HG03342 (cell line): ENCODE results near the gene PSME2.

Experiments used
- ATAC-seq: cut with Tn5 transposase; IDR thresholded peaks from one replicate; pipeline ENCODE4 v1.9.1; 2021; ENCODE audit warnings: mild to moderate bottlenecking, moderate library complexity; ENCODE audit not compliant: unreplicated experiment

The PSME2 gene, protein sequence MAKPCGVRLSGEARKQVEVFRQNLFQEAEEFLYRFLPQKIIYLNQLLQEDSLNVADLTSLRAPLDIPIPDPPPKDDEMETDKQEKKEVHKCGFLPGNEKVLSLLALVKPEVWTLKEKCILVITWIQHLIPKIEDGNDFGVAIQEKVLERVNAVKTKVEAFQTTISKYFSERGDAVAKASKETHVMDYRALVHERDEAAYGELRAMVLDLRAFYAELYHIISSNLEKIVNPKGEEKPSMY

DNA sequence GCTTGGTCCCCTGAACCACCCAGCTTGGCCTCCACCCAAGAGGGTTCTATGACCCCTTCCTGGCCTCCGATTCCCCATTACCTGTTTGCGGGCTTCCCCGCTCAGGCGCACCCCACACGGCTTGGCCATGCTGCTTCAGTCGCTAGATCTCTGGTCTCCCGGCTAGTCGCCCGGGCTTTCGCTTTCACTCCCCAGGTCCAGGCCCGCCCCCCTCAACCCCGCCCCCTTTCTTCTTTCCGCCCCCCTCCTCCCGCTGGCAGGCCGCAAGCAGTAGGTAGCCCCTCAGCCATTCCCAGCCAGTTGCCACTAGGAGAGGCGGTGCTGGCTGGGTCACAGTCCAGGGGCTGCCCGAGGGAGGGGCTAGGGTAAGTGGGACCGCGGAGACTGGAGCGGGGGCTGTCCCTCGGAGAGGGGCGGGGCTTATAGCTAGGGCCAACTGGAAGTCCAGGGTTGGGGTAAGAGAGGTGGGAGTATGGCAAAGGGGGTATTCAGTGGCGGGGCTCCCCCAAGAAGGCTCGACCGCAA lies at the start of gene PSME2:
PSME2 (minus strand) TSS at position 158 of the 525 bp plus-strand sequence; CDS start at position 129, 29 bp downstream.
- ATAC-seq = peak; percentile 55

DNA sequence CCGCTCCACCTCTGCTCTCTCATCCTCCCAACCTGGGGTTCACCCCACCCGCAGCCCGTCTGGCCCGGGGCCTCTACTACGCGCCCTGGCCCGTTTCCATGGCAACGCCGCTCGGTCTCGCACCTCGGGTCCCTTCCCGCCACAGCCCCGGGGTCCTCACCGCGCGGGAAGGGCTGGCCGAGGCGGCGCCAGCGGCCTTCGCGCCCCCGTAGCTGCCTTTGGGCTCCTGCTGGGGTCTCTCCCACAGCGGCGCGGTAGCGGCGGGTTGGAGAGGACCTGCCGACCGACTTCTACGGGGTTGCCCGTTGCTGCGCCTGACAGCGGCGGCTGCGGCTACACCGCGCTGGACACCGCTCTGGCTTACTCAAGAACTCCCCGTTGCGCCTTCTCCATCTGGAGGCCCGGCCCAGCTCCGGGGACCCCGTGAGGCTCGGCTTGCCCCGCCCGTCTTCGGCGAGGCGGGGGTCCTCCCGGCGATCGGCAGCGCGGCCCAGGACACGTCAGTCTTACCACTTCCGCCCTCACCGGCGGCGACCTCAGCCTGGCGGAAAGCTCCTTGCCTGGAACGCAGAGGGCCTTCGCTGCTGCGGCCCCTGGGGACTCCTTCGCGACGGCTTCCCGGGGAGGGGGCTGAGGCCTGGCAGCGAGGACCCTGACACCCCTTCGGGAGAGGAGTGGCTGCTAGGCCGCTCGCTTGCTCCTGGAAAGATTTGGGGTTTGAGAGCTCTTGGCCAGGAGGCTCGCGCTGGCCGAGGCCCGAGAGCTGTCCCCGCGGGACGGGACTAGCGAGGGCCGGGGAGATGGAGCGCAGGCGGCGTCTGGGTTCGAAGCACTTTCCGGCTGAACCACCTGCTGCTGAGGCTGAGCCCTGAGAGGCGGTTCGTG lies 49.0 kb upstream of the PSME2 start, which contains the start of gene TM9SF1:
TM9SF1 (minus strand) TSS at position 256 of the 885 bp plus-strand sequence. CDS start 422 bp downstream, outside the sequence.
- peak; percentile 79 for ATAC-seq

DNA sequence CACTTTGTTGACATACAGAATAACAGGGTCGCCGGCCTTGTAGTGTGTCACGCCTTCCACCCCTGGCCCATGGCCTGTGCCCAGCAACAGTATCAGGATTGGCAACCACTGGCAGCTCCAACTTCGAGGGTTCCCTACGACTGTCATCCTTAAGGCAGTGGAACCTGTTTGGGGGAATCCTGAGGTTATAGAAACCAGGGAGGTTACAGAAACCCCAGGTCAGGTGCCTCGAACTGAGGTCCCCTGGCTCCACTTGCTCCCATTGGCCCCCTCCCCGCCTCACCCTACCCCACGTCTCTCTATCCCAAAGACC lies 48.4 kb upstream of the PSME2 start:
- no peak for ATAC-seq

DNA sequence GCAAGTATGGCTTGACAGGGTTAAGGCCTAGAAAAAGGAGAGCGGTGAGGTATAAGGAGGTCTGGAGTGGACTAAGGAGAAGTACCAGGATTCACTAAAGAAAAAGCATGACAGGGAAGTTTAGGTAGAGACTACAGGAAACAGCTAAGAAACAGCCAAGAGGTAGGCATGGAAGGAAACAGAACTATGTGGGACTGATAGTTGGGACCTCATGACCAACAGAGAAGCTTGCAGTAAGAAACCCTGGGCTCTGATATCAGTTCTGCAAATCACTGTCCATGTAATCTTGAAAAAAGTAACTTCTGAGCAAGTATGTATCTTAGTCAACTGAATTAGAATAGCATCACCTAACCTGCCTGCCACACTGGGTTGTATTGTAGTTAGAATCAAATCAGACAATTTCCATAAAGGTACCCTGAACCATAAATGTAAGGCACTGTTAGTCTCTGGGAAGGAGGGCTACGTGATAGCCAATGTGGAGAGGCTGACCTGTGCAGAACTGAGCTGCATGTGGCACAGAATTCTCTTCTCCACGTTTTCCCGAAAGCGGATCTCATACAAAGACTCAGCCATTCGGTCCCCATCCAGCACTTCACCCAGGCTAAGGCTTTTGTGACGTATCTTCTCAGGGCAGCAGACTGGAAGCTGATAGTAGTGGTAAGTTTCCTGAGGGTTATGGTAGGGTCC lies 47.9 kb upstream of the PSME2 start:
- no peak for ATAC-seq

DNA sequence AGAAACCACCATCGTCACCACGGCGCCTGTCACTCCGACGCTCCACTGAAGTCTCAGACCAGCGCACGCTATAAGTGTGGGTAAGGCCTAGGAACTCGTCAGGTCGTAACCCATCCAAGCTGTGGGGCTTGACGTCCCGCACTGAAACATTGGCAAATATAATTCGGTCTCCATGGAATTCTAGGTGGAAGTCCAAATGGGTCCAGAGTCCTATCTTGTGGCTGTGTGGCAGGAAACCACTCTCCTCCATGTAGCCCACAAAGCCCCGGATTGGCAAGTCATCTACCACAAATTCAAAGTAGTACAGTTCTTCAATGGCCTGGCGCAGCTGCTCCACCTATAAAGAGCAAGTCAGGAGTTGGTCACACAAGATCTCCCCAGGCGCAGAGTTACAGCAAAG lies 46.5 kb upstream of the PSME2 start:
- ATAC-seq = no peak

DNA sequence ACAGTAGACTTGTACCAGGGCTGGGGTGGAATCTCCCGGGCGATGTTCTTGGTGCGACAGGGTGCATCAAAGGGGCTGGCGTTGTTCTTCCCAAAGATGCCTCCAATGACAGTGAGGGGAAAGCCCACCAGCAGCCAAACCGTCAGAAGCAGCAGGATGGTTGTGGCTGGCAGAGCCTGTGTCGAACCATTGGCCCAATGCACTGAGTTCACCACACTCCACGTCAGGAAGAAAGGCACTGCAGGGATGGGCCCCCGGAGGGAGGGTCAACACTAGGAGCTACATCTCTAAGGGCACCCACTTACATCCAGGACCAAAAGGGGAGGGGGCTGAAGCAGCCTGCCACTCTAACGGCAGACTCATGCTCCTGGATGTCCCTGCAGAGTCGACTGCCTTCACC lies 44.0 kb upstream of the PSME2 start:
- no peak for ATAC-seq

DNA sequence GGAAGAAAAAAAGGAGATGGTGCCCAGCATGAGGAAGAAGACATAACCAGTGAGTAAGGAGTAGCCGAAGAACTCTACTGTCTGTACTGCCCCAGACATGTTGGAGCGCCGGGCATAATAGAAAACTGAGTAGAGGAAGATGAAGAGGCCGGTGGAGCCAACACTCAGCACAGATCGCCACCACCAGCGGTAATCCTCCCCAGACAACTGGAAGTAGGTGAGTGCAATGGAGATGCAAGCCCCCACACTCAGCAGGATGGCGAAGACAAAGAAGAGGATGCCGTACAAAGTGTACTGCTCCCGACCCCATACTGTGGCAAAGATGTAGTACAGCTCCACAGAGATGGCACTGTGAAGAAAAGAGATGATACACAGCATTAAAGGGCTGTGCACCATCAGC lies 43.0 kb upstream of the PSME2 start:
- ATAC-seq = no peak

DNA sequence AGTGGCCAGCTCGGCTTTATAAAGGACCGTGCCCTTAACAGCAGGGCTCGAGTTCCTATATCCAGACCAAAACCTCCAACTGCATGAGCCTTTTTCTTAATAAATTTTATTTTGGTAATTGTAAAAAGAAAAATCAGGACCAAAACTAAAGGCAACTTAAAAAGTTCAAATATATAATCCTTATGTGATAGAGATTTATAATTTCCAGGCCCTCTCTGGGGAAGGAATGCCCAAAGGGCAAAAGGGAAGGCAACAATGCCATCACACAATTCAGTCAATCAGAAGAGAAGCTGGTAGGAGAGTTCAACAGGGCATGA lies 42.6 kb upstream of the PSME2 start:
- ATAC-seq = no peak

DNA sequence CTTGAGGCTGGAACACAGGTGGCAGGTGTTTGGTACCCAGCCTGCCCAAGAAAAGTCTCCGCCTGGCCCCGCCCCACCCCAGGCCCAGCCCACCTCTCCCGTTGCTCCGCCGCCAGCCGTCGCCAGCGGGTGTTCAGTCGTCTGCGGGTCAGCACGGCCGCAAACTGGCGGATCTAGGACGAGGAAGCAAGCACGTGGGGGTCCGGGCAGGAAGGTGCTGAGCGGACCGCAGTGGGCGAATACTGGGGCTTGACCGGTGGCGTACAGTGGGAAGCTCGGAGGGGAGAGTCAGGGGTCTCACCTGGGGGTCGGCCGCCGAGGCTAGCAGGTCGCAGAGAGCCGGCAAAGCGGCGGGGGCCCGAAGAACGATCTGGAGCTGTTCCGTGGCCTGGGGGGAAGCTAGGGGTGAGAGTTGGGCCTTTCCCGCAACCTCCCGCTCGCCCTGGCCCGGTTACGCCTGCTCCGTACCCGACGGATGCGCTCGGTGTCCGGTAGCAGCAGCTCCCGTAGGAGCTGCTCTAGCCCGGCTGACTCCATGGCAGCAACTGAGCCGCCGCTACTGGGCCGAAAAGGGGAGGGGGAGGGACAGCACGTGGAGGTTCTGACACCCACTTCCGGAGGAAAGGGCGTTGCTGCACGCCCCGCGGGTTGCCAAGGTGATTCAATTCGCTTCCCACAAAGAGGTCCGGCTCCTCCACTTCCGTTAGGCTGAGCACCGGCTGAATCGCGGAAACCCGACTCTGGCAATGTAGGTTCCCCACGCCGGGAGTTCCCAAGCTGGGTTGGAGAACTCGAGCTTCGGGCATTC lies 42.0 kb upstream of the PSME2 start, which contains the start of gene IPO4:
IPO4 (minus strand) TSS at position 566 of the 808 bp plus-strand sequence; CDS start at position 537, 29 bp downstream.
- ATAC-seq = peak; percentile 88

DNA sequence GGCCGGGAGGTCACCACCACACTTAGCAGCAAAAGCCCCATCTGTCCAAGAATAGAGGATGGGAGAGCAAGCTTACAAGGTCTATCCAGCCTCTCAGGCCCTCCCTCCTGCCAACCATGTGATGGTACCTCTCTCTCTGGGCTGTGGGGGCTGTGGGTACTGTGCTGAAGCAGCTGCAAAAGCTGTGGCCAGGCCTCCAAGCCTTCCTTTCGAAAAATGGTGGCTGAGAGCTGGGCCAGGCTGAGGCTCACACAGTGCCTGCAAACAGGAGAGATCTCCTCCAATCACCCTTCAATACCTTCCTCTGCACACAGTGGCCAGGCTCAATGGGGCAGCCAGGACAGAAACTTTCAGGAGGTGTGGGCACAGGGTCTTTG lies 41.1 kb upstream of the PSME2 start:
- no peak for ATAC-seq

DNA sequence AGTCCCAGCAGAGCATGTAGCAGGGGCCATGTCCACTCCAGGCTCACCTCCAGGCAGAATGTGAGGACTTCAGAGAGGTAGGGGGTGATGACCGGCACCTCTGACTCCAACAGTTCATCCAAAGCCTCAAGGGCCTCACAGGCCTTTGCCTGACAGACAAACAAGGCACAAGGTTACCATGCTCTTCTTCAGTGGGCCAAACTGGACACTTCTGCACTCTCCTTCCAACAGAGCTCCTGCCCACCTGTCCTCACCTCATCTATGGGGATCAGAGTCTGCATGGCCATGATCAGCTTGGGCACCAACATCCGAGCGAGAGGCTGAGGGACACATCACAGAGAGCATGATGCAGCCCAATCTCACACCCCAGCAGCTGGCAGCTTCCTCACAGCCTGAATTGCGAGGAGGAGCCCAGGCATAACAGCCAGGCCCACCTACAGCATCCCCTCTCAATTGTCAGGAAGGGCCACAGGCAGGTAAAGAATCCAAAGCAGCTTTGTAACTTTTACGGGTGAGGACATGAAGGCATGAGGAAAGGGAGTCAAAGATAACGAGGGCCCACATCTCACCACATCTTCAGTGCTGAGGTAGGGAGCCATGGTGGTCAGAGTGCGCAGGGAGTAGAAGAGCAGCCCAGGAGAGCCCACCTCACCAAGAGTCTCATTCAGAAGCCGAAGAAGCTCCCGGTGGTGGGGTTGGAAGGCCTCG lies 40.6 kb upstream of the PSME2 start:
- no peak for ATAC-seq

DNA sequence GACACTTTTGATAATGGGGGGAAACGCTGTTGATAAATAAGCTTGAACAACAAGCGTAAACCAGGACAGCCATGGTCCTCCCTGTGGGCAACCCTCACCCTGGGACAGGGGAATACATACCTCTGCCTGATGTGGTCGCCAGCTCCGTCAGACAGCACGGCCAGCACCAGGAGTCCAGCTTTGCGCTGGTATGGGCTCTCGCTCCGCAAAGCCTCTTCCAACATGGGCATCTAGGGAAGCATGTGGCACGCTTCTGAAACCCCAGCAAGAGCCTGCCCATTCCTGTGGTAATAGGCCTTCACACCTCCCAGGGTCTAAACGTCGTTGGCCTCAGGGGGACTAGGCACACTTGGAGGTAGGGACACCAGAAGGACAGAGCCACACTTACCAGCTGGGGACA lies 39.3 kb upstream of the PSME2 start:
- ATAC-seq = no peak

DNA sequence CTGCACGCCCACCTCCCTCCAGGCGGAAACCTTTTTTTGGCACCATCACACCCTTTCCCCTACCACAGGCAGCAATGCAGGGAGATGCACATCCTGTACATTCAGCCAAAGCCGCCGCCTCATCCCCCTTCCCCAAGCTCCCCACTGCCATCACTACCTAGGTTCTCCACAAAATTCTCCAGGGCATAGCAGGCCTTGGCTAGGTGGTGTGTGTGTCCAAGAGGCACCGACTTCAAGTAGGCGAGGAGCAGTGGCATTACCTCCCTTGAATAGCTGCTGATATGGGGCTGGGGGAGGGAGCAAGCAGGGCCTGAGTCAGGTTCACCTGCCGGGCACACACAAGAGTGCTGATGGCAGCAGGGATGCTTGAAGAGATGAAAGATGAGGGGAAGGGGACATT lies 38.6 kb upstream of the PSME2 start:
- ATAC-seq = no peak

DNA sequence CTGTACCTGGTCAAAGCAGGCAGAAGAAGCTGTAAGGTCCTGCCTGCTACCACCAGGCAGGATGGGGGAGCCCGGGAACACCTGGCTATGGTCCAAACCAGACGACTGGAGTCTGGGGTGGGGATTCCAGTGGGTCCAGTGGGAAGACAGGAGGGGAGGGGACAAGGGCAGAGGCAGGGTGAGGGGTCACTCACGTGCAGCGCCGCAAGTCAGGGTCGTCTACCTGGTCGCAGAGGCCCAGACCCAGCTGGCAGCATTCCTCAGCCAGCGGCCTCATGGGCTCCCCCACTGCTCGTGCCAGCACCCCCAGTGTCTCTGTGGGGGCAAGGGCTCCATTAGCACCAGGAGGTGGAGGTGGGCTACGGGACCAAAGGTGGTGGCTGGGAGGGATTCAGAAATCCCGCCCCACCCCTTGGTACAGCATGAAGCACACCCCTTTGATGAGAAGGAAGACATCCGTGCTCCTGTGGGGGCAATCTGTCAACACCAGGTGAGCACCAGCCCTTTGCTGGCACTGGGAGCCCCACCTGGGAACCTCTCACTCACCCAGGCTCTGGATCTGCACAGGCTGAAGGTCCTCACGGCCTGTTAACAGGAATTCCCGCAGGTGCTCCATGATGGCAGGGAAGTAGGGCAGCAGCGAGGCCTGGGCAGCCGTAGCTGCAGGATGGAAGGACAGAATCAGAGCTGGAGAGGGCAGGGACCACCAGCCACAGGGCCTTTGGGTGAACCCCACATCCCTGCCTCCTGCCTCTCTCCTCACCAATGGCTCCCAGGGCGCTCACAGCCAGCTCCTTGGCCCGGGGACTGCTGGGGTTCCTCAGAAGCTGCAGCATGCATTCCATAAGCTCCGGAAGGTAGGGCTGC lies 37.9 kb upstream of the PSME2 start:
- no peak for ATAC-seq

DNA sequence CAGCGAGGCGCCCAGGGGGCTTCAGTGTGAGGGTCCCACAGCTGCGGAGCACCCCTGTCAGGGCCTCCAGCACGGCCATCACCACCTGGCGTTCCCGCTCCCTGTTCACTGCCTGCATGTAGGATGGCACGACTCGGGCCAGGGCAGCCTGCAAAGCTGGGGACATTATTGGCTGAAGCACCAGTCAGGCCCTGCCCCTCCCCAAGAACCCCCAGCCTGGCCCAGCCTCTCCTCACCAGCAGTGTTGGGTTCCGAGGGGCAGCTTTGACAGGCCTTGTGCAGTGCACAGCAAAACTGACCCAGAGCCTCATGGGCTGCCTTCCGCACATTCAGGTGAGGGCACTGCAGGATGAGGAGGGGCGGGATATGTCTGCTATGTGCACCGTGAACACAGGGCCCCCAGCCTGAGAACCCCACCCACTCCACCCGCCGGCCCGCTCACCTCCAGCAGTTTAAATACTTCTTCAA lies 36.6 kb upstream of the PSME2 start:
- ATAC-seq = no peak

DNA sequence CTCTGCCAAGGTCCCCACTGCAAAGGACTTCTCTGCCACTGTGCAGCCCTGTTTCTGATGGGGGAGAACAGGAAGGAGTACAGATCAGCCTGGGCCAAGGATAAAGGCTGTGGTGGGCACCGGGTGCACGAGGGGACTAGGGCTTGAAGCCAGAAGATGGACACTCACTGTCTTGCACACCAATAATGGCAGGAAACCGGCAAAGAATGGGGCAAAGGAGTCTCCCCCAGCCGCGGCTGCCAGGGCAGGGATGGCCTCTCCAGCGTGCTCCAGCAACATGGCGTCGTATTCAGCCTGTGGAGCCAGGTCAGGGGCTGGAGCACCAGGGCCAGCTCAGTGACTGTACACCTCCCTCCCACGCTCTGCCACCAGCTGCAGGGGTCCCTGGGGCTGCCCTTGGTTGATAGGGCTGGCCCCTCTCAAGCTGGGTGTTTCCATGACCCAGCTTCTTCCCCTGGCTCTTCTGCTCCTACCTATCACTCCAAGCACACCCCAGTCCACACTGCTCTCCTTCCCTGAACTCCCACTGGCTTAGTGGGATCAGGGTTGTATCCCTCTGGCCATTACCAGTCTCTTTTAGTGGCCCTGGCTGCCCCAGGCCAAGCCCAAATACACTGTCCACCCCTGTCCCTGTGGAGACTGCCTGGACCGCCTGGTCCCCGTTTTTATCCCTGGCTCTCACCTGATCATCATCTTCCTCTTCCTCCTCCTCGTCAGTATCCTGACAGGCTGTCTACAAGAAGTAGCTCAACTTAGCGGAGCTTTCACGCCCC lies 35.9 kb upstream of the PSME2 start:
- ATAC-seq = no peak

DNA sequence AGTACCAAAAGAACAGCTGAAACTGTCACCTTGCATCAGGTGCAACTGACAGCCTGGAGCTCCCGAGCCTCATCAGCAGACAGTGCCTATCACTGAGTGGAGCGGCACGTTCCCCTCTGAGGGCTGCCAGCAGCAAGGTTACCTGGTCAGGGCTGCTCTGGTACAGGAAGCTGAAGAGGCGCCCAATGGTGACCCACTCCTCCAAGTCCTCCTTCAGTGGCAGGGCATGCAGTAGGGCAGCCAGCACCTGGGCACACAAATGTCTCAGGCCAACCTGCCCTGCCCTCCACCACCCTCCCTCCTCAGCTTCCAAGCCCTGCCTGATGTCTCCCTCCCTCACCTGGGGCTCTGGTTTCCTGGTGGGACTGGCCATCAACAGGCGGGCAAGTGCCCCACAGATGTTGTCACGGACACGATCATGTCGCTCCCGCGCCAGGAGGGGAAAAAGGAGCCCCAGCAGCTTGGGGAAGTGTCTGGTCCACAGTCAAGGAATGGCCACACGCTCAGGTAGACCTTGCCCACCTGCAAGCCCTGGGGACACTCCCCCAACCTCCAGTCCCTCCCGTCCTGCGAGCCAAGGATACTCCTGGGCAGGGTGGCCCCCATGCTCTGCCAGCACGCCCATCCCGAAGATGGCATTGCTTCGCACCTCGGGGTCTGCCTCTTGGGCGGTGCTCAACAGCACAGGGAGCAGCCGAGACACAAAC lies 35.1 kb upstream of the PSME2 start:
- ATAC-seq = no peak
